T-helper 2 cell treated with Interferon-gamma antibody and Interleukin-4, amounts not matched to agents 5 μg/mL and 100 μg/mL, for 36 hours (primary cell): Measurements from ENCODE around the gene ADIPOR2.
"Not testable (repeated sequence)": the region's sequence is repeated elsewhere in the genome, so short reads cannot be mapped to it uniquely, and the experiment has no call there.

Experiments
- DNase-seq: peaks from one replicate; pipeline ENCODE4 v3.0.0; 2021; ENCODE audit warnings: low spot score
- H3K27ac Mint-ChIP-seq: one replicate; pipeline ENCODE4 v1.8.0; 2021; ENCODE audit warnings: mild to moderate bottlenecking, mixed read lengths
- H3K27me3 Mint-ChIP-seq: one replicate; pipeline ENCODE4 v1.8.0; 2021; ENCODE audit warnings: low read depth, mixed read lengths
- H3K36me3 Mint-ChIP-seq: one replicate; pipeline ENCODE4 v1.8.0; 2021; ENCODE audit warnings: low read depth, mixed read lengths
- H3K4me1 Mint-ChIP-seq: one replicate; pipeline ENCODE4 v1.8.0; 2021; ENCODE audit warnings: low read depth, mixed read lengths
- H3K4me3 Mint-ChIP-seq: one replicate; pipeline ENCODE4 v1.8.0; 2022; ENCODE audit warnings: mild to moderate bottlenecking, moderate library complexity, mixed read lengths
- H3K9me3 Mint-ChIP-seq: one replicate; pipeline ENCODE4 v1.8.0; 2021; ENCODE audit warnings: mixed read lengths

Gene ADIPOR2

GRCh38 chr12:1703771-1704722 lies 13.2 kb downstream of the ADIPOR2 start:
- Mint-ChIP-seq H3K36me3 (peaks cover 23% of the 10 kb centered on the region), H3K27ac (no peak overlapping the region), H3K9me3 (no peaks in the 10 kb centered on the region), H3K27me3 (no peaks in the 10 kb centered on the region), H3K4me1 (peaks cover 38% of the 10 kb centered on the region), H3K4me3 (no peak overlapping the region)
- DNase-seq, result no peak

- Mint-ChIP-seq H3K4me1 (peaks cover 36% of the 10 kb centered on the region), H3K4me3 (no peak overlapping the region), H3K27ac (no peak overlapping the region), H3K27me3 (no peaks in the 10 kb centered on the region), H3K36me3 (peaks cover 26% of the 10 kb centered on the region), H3K9me3 (no peaks in the 10 kb centered on the region)
- DNase-seq, result no peak
Measured at GRCh38 chr12:1705774-1706631, 15.1 kb downstream of the ADIPOR2 start.

DNA sequence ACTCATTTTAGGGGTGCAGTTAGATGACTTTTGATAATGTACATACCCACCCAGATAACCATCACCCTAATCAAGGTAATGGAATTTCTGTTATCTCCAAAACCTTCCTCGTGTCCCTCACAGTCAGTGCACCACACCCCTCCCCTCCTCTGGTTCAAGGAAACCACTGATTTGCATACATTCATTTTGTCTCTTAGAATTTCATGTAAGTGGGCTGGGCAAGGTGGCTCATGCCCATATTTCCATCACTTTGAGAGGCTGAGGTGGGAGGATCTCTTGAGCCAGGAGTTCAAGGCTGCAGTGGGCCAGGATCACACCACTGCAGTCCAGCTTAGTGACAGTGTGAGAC lies 15.7 kb downstream of the ADIPOR2 start:
- Mint-ChIP-seq H3K36me3 (peaks cover 26% of the 10 kb centered on the region), H3K9me3 (no peaks in the 10 kb centered on the region), H3K4me1 (peaks cover 39% of the 10 kb centered on the region), H3K27me3 (no peaks in the 10 kb centered on the region), H3K4me3 (peak overlapping the region; percentile 34), H3K27ac (peak overlapping the region; percentile 31)
- peak; percentile 13 for DNase-seq

DNA sequence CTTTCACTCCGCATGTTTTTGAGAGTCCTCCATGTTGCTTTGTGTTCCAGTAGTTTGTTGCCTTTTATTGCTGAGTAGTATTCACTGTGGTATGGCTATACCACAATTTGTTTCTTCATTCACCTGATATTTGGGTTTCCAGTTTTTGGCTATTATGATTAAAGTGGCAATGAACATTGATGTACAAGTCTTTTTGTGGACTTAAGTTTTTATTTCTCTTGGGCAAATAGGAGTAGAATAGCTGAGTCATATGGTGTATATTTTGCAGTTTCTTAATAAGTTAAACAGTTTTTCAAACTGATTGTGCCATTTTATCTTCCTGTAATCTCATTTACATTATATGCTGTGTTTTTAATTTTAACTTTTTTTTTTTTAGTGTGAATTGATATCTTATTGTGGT lies 16.2 kb downstream of the ADIPOR2 start:
- peaks cover 38% of the 10 kb centered on the region for H3K4me1 Mint-ChIP-seq

DNA sequence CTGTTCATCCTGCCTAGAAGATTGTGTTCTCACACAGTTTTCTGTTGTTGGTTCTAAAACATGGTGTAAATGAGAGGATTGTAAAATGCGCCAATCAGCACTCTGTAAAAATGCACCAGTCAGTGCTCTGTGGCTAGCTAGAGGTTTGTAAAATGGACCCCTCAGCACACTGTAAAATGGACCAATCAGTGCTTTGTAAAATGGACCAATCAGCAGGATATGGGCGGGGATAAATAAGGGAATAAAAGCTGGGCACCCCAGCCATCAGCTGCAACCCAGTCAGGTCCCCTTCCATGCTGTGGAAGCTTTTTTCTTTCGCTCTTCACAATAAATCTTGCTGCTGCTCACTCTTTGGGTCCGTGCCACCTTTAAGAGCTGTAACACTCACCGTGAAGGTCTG lies 19.1 kb downstream of the ADIPOR2 start:
- peaks cover 22% of the 10 kb centered on the region for H3K4me1 Mint-ChIP-seq
- H3K9me3 Mint-ChIP-seq, result peaks cover 10% of the 10 kb centered on the region
- not testable (repeated sequence) for H3K27me3 Mint-ChIP-seq, H3K27ac Mint-ChIP-seq, H3K4me3 Mint-ChIP-seq, DNase-seq
- peaks cover 40% of the 10 kb centered on the region for H3K36me3 Mint-ChIP-seq

More for the DNA sequence above, 16.2 kb downstream of the ADIPOR2 start:
- Mint-ChIP-seq H3K36me3 (peaks cover 26% of the 10 kb centered on the region), H3K27ac (peak overlapping the region; percentile 31), H3K27me3 (no peaks in the 10 kb centered on the region), H3K9me3 (no peaks in the 10 kb centered on the region), H3K4me3 (peak overlapping the region; percentile 34)
- DNase-seq, result no peak

DNA sequence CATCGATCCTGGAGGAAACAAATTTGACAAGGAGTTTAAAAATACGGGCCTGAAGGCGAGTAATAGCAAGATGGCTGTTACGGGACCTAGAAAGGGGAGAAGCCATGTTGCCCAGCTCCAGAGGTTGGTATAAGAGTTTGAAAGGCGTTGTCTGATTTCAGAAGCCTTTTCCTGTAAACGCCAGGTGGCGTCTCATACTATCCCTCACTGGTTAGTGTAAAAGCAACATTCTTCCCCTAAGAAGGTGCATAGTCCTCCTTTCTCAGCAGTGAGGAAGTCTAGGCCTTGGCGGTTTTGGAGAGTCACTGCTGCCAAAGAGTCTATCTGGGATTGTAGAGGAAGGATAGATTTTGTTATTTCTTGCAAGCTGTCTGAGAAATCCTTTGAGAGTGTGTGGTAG lies 20.0 kb downstream of the ADIPOR2 start:
- not testable (repeated sequence) for H3K27ac Mint-ChIP-seq

GRCh38 chr12:1711536-1712211 lies 20.8 kb downstream of the ADIPOR2 start:
- Mint-ChIP-seq H3K9me3 (peaks cover 16% of the 10 kb centered on the region), H3K4me1 (peaks cover 17% of the 10 kb centered on the region)
- H3K4me3 Mint-ChIP-seq, result not testable (repeated sequence)

More for the DNA sequence above, 20.0 kb downstream of the ADIPOR2 start:
- H3K4me3 Mint-ChIP-seq, H3K27me3 Mint-ChIP-seq, DNase-seq: not testable (repeated sequence)
- H3K4me1 Mint-ChIP-seq, result peaks cover 17% of the 10 kb centered on the region
- peaks cover 13% of the 10 kb centered on the region for H3K9me3 Mint-ChIP-seq
- H3K36me3 Mint-ChIP-seq, result peaks cover 47% of the 10 kb centered on the region

GRCh38 chr12:1712305-1712704 lies 21.4 kb downstream of the ADIPOR2 start:
- DNase-seq, H3K27me3 Mint-ChIP-seq, H3K4me3 Mint-ChIP-seq, H3K27ac Mint-ChIP-seq: not testable (repeated sequence)
- Mint-ChIP-seq H3K36me3 (peaks cover 47% of the 10 kb centered on the region), H3K9me3 (peaks cover 16% of the 10 kb centered on the region), H3K4me1 (peaks cover 12% of the 10 kb centered on the region)

More at GRCh38 chr12:1711536-1712211, 20.8 kb downstream of the ADIPOR2 start:
- H3K36me3 Mint-ChIP-seq, result peaks cover 50% of the 10 kb centered on the region
- H3K27ac Mint-ChIP-seq, DNase-seq, H3K27me3 Mint-ChIP-seq: not testable (repeated sequence)

DNA sequence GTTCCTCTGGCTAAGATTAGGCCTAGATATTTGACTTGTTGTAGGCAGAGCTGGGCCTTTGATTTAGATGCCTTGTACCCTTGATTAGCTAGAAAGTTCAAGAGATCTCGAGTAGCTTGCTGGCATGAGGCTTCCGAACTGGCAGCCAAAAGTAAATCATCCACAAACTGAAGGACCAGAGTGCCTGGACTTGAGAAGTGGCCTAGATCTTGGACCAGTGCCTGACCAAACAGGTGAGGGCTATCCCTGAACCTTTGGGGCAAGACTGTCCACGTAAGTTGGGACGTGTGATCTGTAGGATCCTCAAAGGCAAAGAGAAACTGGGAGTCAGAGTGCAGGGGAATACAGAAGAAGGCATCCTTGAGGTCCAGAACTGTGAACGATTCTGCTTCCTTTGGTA lies 22.0 kb downstream of the ADIPOR2 start:
- Mint-ChIP-seq H3K9me3 (peaks cover 16% of the 10 kb centered on the region), H3K4me1 (peaks cover 10% of the 10 kb centered on the region), H3K36me3 (peaks cover 47% of the 10 kb centered on the region)
- H3K4me3 Mint-ChIP-seq, H3K27me3 Mint-ChIP-seq, DNase-seq, H3K27ac Mint-ChIP-seq: not testable (repeated sequence)

GRCh38 chr12:1713783-1714348 lies 23.0 kb downstream of the ADIPOR2 start:
- H3K27ac Mint-ChIP-seq, result not testable (repeated sequence)

DNA sequence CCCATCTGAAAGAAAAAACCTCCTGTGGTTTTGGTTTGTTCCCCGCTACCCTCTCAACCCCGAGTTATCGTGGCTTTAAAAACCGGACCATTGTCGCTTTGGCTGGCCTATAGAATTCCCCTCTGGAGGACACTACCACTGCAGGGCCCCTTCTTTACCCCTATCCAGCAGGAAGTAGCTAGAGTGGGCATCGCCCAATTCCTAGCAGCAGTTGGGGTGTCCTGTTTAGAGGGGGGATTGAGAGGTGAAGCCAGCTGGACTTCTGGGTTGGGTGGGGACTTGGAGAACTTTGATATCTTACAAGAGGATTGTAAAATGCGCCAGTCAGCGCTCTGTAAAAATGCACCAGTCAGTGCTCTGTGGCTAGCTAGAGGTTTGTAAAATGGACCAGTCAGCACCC lies 24.6 kb downstream of the ADIPOR2 start:
- H3K9me3 Mint-ChIP-seq, result peaks cover 16% of the 10 kb centered on the region
- DNase-seq, H3K27me3 Mint-ChIP-seq, H3K27ac Mint-ChIP-seq, H3K4me3 Mint-ChIP-seq: not testable (repeated sequence)
- H3K4me1 Mint-ChIP-seq, result peaks cover 12% of the 10 kb centered on the region
- H3K36me3 Mint-ChIP-seq, result peaks cover 38% of the 10 kb centered on the region

More at GRCh38 chr12:1713783-1714348, 23.0 kb downstream of the ADIPOR2 start:
- not testable (repeated sequence) for H3K4me3 Mint-ChIP-seq, DNase-seq, H3K27me3 Mint-ChIP-seq
- Mint-ChIP-seq H3K9me3 (peaks cover 16% of the 10 kb centered on the region), H3K4me1 (peaks cover 12% of the 10 kb centered on the region), H3K36me3 (peaks cover 46% of the 10 kb centered on the region)

- Mint-ChIP-seq H3K36me3 (peaks cover 35% of the 10 kb centered on the region), H3K4me1 (peaks cover 8% of the 10 kb centered on the region), H3K27me3 (no peaks in the 10 kb centered on the region), H3K4me3 (no peak overlapping the region), H3K9me3 (peaks cover 16% of the 10 kb centered on the region), H3K27ac (no peak overlapping the region)
- no peak for DNase-seq
Measured at GRCh38 chr12:1716215-1716862, 25.5 kb downstream of the ADIPOR2 start.

DNA sequence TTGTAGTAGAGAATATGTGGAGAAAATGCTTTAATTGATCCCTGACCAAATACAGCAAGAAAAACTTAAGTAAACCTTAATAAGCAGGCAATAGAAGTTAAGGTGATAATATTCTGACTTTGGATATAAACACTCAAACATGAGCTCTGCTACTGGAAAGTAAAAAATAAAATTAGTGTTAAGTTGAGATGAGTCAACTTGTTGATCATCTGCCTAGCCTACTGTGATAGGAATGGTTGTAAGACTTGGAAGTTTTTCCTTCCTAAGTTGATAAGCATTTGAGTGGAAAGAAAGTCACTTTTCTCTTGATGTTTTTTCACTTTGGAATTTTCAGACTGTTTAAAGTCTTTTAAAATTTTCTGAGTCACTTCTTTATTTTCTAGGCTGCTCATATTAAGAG lies 26.0 kb downstream of the ADIPOR2 start:
- Mint-ChIP-seq H3K27ac (no peak overlapping the region), H3K4me1 (peaks cover 8% of the 10 kb centered on the region), H3K9me3 (peaks cover 16% of the 10 kb centered on the region), H3K27me3 (no peaks in the 10 kb centered on the region), H3K36me3 (peaks cover 35% of the 10 kb centered on the region), H3K4me3 (no peak overlapping the region)
- DNase-seq, result no peak
